Measurements from ENCODE around the gene STEAP1B.
"Not testable (repeated sequence)": the region's sequence is repeated elsewhere in the genome, so short reads cannot be mapped to it uniquely, and the experiment has no call there.

The STEAP1B gene

GRCh38 chr7:22452142-22452959 is 47.6 kb downstream of the STEAP1B start:
- DNase-seq: no peak

GRCh38 chr7:22450013-22450412 is 50.0 kb downstream of the STEAP1B start:
- DNase-seq: not testable (repeated sequence)

GRCh38 chr7:22447762-22448161 is 52.2 kb downstream of the STEAP1B start:
- peak; percentile 95 for DNase-seq

GRCh38 chr7:22447008-22447407 is 53.0 kb downstream of the STEAP1B start:
- DNase-seq: peak; percentile 39

DNA sequence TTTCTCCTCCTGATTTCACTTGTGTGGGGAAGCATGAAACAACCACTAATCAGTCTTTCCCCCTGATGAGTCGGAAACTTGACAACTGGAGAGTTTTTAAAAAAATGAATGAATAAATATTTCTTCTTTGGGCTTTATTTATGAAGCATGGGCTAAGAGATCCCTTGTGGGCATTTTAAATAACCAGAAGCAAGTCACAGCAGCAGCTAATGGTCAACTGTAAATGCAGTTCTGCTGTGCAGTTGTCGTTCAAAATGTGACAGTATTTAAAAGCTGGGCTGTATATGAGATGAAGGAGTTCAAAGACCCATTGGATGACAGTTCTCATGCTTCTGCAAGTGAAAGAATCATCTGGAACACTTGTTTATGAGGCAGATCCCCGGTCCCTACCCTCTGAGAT is 54.1 kb downstream of the STEAP1B start:
- no peak for DNase-seq

GRCh38 chr7:22445140-22445743 is 54.7 kb downstream of the STEAP1B start:
- DNase-seq: peak; percentile 92

DNA sequence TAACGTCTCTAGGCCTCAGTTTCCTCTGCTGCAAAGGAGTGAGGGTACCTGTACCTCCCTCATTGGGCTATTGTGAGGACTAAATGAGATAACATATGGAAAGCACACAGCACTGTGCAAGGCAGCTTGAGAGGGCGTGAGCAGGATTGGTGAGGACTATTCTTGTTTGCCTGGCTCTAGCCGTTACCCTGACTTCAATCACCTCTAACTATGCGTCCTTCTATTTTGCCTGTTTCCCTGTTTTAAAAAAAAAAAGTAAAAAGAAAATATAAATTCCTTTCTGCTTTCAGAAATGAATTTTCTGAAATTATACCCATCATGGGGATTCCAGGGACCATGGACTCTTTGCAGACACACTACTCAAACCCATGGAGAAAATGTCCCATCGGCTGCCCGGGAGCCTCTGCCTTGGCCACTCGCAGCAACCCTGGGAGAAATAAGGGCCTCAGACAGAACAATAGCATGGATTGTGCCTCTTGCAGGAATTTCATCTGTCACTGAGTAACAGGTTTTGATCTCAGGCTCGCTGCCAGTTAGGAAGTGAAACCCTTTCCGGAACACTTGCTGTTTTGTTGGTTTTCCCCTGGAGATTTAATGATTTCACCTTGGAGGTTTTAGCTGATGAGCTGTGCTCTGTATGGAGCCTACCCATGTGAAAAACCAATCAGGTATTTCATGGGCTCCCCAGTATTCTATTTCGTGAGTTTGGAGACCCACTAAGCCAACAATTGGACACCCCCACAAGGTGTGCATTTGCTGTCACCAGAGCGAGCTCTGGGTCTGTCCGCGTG is 55.6 kb downstream of the STEAP1B start:
- no peak for DNase-seq

DNA sequence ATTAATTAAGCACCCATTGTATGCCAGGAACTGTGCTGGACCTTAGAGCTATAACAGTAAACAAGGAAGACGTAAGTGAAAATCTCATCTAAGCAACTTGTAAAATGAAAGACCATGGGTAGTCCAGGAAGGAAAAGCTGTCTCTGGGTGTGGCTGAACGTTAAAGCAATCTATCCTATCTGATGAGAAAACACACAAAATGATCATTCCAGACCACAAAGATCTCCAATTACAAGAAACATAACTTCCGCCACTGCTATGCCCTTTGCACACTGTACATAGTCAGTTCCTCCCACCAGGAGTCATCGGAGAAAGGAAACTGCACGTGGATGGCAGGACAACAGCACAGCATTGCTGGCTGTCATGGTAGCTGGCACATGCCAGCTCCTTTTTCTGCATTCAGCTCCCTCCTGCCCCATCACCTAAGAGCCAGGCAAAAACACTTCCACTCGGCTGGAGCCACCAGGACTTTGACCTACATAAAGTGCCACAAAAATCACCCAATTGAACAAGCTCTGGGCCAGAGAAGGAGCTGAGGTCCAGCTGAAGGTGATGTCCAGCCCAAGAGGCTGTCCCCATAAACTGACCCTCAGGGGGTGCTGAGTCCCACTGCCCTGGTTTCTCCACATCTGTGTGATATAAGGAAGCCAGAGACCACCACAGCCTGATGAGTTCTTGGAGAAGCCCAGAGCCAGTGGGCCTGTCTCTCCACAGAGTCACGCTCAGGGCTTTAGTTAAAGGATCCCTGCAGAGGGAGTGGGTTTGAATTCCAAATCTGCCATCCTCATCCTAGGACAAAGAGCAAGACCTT is 56.4 kb downstream of the STEAP1B start:
- peak; percentile 49 for DNase-seq

DNA sequence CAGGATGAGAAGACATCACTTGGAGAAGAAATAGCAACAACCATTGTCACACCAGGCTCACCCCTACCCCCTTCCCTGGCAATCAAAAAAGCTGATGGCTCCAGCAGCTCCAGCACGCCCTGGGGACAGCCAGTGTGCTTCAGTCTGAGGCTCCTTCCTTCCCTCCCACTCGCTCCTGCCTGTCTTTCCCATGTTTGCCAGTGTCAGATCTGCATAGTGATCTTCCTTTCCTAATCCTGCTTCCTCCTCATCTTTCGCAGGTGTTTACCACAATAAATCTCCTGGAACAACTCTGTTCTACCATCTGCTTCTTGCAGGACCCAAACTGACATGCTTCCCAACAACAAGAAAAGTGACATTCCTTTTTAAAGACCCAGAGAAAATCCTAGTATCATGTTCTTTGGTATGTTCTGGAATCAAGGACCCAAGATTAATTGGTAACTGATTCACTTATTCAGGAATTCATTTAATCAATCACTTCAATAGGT is 57.1 kb downstream of the STEAP1B start:
- no peak for DNase-seq

DNA sequence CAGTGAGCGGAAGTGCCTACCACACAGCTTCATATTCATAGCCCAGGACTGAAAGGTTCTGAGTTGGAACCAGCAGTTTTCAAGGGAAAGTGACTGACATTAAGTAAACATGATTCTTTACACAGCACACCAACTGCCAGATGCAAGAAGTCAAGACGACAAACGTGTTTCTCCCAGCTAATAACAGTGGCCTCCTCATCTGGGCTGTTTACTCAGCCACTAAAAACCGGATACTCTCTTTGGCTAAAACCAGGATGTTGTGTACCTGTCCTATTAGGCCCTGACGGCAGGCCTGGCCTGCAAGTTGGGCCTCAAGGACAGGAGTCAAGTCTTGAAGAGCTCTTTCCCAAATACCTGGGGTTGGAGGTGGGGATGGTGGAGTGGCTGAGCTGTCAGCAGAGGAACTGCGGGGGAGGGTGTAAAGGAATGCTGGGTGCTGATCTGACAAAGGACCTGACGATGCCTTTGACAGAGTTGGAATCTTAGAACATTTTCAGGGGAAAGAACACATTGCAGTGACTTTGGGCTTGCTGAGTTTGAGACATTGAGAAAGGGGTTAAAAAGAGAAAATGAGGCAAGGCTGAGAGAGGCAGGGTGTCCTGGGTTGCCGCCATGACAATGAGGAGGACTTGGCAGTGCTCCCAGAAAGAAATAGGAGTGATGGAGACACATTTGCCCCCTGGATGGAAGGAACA is 57.7 kb downstream of the STEAP1B start:
- peak; percentile 62 for DNase-seq

- no peak for DNase-seq
These were observed 58.8 kb downstream of the STEAP1B start for GRCh38 chr7:22441157-22441556.

GRCh38 chr7:22438994-22439393 is 61.0 kb downstream of the STEAP1B start:
- DNase-seq: no peak

DNA sequence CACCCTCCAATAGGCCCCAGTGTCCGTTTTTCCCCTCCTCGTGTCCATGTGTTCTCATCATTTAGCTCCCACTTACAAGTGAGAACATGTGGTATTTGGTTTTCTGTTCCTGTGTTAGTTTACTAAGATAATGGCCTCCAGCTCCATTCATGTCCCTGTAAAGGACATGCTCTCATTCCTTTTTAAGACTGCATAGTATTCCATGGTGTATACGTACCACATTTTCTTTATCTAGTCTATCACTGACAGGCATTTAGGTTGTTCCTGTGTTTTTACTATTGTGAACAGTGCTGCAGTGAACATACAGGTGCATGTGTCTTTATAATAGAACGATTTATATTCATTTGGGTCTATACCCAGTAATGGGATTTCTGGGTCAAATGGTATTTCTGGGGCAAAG is 63.4 kb downstream of the STEAP1B start:
- not testable (repeated sequence) for DNase-seq

- DNase-seq: no peak
These were observed 64.3 kb downstream of the STEAP1B start for GRCh38 chr7:22435720-22436119.

DNA sequence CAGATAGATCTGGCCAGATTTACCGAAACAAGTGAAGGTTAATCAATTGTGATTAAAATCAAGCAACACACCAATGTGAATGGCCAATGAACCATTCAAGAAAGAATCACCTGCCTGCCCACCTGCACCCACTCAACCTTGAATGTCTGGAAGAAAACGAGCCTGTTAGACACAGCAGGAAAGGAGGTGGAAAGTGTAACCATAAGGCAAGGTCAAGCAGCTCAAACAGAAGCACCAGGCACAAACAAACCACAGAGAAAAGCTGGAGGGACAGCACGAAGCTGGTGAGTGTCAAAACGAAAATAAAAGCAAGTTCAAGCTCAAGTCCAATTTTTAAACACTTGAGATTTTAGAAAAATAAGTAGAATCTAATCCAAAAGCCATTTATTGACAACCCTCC is 64.9 kb downstream of the STEAP1B start:
- no peak for DNase-seq

DNA sequence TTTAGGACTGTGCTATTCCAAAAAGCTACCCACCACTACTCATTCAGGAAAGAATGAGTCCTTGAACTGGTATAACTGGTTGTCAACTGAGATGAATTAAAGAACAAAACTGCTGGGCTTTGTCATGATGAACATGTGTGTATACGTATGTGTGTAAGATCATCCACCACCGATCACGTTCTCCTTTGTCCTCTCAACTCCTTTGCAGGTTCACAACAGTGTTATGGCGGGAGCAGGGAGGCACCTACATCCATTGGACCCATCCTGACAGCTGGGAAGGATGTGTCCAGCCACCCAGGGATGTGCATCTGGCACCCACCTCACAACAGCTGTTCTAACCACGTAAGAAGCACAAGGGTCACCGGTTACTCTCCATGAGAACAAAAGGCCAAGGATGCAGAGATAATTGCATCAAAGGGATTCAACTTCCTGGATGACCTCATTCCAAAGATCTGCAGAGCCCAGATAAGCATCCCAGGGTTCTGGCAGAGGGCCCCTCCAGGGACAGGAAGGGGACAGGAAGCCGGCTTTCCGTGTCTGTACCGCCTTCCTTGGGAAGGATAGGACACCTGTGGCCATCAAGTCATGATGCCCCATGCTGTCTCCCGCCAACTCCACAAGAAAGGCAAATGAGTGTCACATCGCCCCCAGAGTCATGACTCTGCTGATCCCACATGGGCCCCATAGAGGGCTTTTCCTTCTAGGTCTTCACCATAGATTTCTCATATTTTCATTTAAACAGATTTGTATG is 66.1 kb downstream of the STEAP1B start:
- DNase-seq: no peak

DNA sequence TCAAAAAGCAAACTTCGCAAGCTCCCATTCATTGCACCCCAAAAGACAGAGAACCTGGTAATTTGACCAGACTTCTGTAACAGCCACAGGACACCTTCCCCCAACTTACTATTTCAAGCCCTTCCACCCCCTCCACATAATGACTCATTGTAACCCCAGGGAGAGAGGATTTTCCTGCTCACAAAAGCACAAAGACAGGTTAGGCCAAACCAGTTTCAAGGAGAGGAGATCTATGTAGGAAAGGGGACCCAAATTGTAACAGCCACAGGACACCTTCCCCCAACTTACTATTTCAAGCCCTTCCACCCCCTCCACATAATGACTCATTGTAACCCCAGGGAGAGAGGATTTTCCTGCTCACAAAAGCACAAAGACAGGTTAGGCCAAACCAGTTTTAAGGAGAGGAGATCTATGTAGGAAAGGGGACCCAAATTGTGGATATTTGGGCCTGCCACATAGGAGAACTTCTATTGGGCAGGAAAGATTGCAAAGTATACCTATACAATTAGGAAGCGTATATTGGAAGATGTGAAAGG is 66.8 kb downstream of the STEAP1B start:
- DNase-seq: not testable (repeated sequence)

- DNase-seq: no peak
These were observed 67.7 kb downstream of the STEAP1B start for GRCh38 chr7:22432203-22432718.

DNA sequence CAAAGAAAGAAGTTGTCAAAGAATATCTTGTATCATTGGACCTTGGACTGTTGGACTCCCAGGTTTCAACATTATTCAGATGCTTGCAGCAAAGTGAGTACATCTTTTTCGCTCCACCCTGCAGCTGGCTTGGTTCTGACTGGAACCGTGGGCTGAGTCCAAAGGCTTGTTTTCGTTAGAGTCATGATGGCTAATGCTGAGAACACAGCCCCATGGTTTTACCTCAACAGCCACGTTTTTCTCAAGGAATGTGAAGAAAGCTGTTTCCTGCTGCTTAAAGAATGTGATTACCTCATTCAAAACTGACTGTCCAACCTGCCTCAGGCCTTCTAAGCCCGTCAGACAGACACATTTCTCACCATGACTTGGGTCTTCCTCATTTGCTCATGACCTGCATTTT is 69.5 kb downstream of the STEAP1B start:
- no peak for DNase-seq

DNA sequence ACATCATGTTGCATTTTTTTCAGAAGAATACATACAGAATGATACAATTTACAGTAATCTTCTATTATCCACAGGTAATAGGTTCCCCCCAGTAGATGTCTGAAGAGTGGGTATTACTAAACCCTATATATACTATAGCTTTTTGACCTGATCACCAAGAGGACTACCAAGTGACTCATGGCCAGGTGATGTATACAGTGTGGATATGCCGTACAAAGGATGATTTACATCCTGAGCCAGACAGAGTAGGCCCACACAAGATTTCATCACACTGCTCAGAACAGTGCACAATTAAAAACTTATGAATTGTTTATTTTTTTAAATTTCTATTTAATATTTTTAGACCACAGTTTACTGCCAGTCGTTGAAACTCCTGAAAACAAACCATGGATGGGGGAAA is 70.6 kb downstream of the STEAP1B start:
- no peak for DNase-seq

DNA sequence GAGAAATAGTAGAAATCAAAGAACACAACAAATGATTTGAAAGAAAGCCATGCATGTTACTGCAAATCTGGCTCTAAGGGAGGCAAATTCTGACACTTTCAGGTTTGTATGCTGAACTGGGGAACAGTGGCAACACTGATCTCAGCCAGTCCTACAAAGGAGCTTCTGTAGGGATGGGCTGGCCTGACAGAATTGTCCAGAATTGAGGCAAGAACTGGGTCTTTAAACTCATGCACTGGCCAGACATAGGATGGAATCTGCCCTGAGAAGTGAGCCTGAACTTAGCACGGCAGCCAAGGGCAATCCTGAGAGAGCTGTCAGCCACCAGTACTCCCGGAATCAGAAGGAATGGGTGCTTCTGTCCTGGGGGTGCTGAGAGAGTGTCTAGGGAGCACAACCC is 72.1 kb downstream of the STEAP1B start:
- DNase-seq: no peak

Measured in NCI-H2029 treated with DMSO at 0.1 percent for 48 hours (cell line).